ENCODE measurements around the gene WNT16. TPM values are rescaled to one million over a fixed set of nuclear protein-coding genes. Genes with fewer than 3 reads are reported as not detected.

WNT16 gene
- total and polyA plus RNA-seq, 8 donors: 0.08 TPM; not detected in 7

GRCh38 chr7:121371883-121372282, 43.1 kb downstream of the WNT16 start:
- intact Hi-C loops (cut with DNase I): no loop called here
- H3K27me3 ChIP-seq: no peaks in the 10 kb centered on the region
- ATAC-seq: no peak
- H3K4me3 ChIP-seq: no peak overlapping the region
- H3K27ac ChIP-seq: no peak overlapping the region
- no peak for DNase-seq
- H3K4me1 ChIP-seq: peaks cover 0 to 17% of the 10 kb centered on the region in 2 donors
- no peak for TF ChIP-seq CTCF (IDR thresholded peaks at IDR 0.05)
- H3K9me3 ChIP-seq: no peaks in the 10 kb centered on the region
- H3K36me3 ChIP-seq: peaks cover 0 to 13% of the 10 kb centered on the region in 2 donors

GRCh38 chr7:121372376-121373010, 43.7 kb downstream of the WNT16 start:
- no peak for DNase-seq
- H3K9me3 ChIP-seq: no peaks in the 10 kb centered on the region
- H3K27me3 ChIP-seq: no peaks in the 10 kb centered on the region
- peaks cover 0 to 18% of the 10 kb centered on the region in 2 donors for H3K36me3 ChIP-seq
- ATAC-seq: no peak
- intact Hi-C loops (cut with DNase I): no loop called here
- no peak for TF ChIP-seq CTCF (IDR thresholded peaks at IDR 0.05)
- no peak overlapping the region for H3K4me3 ChIP-seq
- H3K27ac ChIP-seq: peak overlapping the region in 1 of 2 donors; percentile 21
- H3K4me1 ChIP-seq: peaks cover 0 to 17% of the 10 kb centered on the region in 2 donors

- no peak overlapping the region for H3K4me3 ChIP-seq
- DNase-seq (no peak), ATAC-seq (no peak)
- peaks cover 0 to 17% of the 10 kb centered on the region in 2 donors for H3K4me1 ChIP-seq
- no peaks in the 10 kb centered on the region for H3K9me3 ChIP-seq
- H3K27ac ChIP-seq: peak overlapping the region in 1 of 2 donors; percentile 21
- no peaks in the 10 kb centered on the region for H3K27me3 ChIP-seq
- intact Hi-C loops (cut with DNase I): no loop called here
- H3K36me3 ChIP-seq: peaks cover 0 to 22% of the 10 kb centered on the region in 2 donors
- TF ChIP-seq CTCF (IDR thresholded peaks at IDR 0.05): no peak
Observed at GRCh38 chr7:121373177-121373576, 44.4 kb downstream of the WNT16 start.

GRCh38 chr7:121376979-121377378, 48.2 kb downstream of the WNT16 start:
- Histone ChIP-seq H3K4me3 (no peak overlapping the region), H3K36me3 (peaks cover 0 to 22% of the 10 kb centered on the region in 2 donors), H3K9me3 (no peaks in the 10 kb centered on the region), H3K27me3 (no peaks in the 10 kb centered on the region), H3K27ac (no peak overlapping the region), H3K4me1 (peaks cover 0 to 9% of the 10 kb centered on the region in 2 donors)
- ATAC-seq (no peak), DNase-seq (no peak)
- TF ChIP-seq CTCF (IDR thresholded peaks at IDR 0.05): no peak
- intact Hi-C loops (cut with DNase I): no loop called here

- Histone ChIP-seq H3K9me3 (no peaks in the 10 kb centered on the region), H3K27ac (no peak overlapping the region), H3K36me3 (peaks cover 0 to 22% of the 10 kb centered on the region in 2 donors), H3K4me3 (no peak overlapping the region), H3K27me3 (no peaks in the 10 kb centered on the region), H3K4me1 (peaks cover 4 to 13% of the 10 kb centered on the region in 2 donors)
- DNase-seq (no peak), ATAC-seq (no peak)
- intact Hi-C loops (cut with DNase I): no loop called here
- TF ChIP-seq CTCF (IDR thresholded peaks at IDR 0.05): no peak
Observed at GRCh38 chr7:121379930-121380329, 51.1 kb downstream of the WNT16 start.

Measured in left lung (tissue), 10 donors.